Measurements from ENCODE around the gene SLC17A2. TPM values are rescaled to one million over a fixed set of nuclear protein-coding genes. Genes with fewer than 3 reads are reported as not detected.

Gene SLC17A2
- total and polyA plus RNA-seq, 2 of the 13 experiments (the other 11 are each of a cell fraction or from before 2014, with no cell fraction given): 11.2 to 32.4 TPM

- no peak for TF ChIP-seq MTF2 (CRISPR knock-in tag; IDR thresholded peaks at IDR 0.05; ENCODE audit: borderline replicate concordance)
- no peak for TF ChIP-seq ZNF646 (CRISPR knock-in tag; IDR thresholded peaks at IDR 0.05)
- TF ChIP-seq ZNF10 (CRISPR knock-in tag; IDR thresholded peaks at IDR 0.05; ENCODE audit: borderline replicate concordance, low read depth): no peak
- no peak for TF ChIP-seq RAD51 (IDR thresholded peaks at IDR 0.05; ENCODE audit: borderline replicate concordance)
- TF ChIP-seq ZNF792 (CRISPR knock-in tag; IDR thresholded peaks at IDR 0.05): no peak
- no peak for TF ChIP-seq ZNF530 (CRISPR knock-in tag; IDR thresholded peaks at IDR 0.05; ENCODE audit: low read depth)
- TF ChIP-seq ELF3 (CRISPR knock-in tag; IDR thresholded peaks at IDR 0.05): peak; percentile 72
- 0 out of 2 replicates have a peak, but pooled peaks have one; percentile 53 for TF ChIP-seq ELF4 (CRISPR knock-in tag; IDR thresholded peaks at IDR 0.05; ENCODE audit: borderline replicate concordance)
- TF ChIP-seq ZNF878 (CRISPR knock-in tag; IDR thresholded peaks at IDR 0.05): 0 out of 2 replicates have a peak, but pooled peaks have one; percentile 13
- no peak for TF ChIP-seq ZNF124 (CRISPR knock-in tag; IDR thresholded peaks at IDR 0.05)
- TF ChIP-seq SIX1 (CRISPR knock-in tag; IDR thresholded peaks at IDR 0.05; ENCODE audit: borderline replicate concordance): no peak
- no peak for TF ChIP-seq ZNF720 (CRISPR knock-in tag; IDR thresholded peaks at IDR 0.05)
- no peak for TF ChIP-seq ZUFSP (CRISPR knock-in tag; IDR thresholded peaks at IDR 0.05; ENCODE audit: borderline replicate concordance)
- no peak for TF ChIP-seq TFDP2 (CRISPR knock-in tag; IDR thresholded peaks at IDR 0.05)
- TF ChIP-seq DRAP1 (CRISPR knock-in tag; IDR thresholded peaks at IDR 0.05): peak; percentile 69
- TF ChIP-seq, protein P1, sequence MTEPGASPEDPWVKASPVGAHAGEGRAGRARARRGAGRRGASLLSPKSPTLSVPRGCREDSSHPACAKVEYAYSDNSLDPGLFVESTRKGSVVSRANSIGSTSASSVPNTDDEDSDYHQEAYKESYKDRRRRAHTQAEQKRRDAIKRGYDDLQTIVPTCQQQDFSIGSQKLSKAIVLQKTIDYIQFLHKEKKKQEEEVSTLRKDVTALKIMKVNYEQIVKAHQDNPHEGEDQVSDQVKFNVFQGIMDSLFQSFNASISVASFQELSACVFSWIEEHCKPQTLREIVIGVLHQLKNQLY (CRISPR knock-in tag; IDR thresholded peaks at IDR 0.05): no peak
- TF ChIP-seq, protein P2, sequence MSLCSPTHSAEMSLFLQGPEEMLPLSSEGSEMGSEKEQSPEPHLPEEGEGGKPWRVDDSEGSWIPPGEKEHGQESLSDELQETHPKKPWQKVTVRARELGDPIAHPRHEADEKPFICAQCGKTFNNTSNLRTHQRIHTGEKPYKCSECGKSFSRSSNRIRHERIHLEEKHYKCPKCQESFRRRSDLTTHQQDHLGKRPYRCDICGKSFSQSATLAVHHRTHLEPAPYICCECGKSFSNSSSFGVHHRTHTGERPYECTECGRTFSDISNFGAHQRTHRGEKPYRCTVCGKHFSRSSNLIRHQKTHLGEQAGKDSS (CRISPR knock-in tag; IDR thresholded peaks at IDR 0.05; ENCODE audit: borderline replicate concordance, low read depth): peak; percentile 34; the same call in 1 of the 2 replicates
Observed at GRCh38 chr6:25962149-25963127, 31.9 kb upstream of the SLC17A2 start, which contains the start of gene TRIM38 (continued).
